Sigmoid colon (tissue), 4 donors: ENCODE data around the gene LTBP3.

Experiments used
- CTCF ChIP-seq, 4 experiments: fragments of 450-650 bp in 3 of 4; fragments of 200-600 bp in 1 of 4; IDR thresholded peaks; one replicate each; pipeline ENCODE4 v1.5.1; 2016 to 2019; ENCODE audit warnings: antibody characterized with exemption in 4 of 4, mild to moderate bottlenecking in 3 of 4, moderate library complexity in 2 of 4
- EP300 ChIP-seq, 4 donors: sonication (generic); formaldehyde crosslinking; IDR thresholded peaks; one replicate each; pipeline ENCODE4 v1.6.1; 2017; ENCODE audit warnings: antibody characterized with exemption in 4 of 4
- POLR2AphosphoS5 ChIP-seq, 4 donors: sonication (generic); formaldehyde crosslinking; IDR thresholded peaks; one replicate each; pipeline ENCODE4 v1.6.1; 2017; ENCODE audit warnings: antibody characterized with exemption in 4 of 4

DNA sequence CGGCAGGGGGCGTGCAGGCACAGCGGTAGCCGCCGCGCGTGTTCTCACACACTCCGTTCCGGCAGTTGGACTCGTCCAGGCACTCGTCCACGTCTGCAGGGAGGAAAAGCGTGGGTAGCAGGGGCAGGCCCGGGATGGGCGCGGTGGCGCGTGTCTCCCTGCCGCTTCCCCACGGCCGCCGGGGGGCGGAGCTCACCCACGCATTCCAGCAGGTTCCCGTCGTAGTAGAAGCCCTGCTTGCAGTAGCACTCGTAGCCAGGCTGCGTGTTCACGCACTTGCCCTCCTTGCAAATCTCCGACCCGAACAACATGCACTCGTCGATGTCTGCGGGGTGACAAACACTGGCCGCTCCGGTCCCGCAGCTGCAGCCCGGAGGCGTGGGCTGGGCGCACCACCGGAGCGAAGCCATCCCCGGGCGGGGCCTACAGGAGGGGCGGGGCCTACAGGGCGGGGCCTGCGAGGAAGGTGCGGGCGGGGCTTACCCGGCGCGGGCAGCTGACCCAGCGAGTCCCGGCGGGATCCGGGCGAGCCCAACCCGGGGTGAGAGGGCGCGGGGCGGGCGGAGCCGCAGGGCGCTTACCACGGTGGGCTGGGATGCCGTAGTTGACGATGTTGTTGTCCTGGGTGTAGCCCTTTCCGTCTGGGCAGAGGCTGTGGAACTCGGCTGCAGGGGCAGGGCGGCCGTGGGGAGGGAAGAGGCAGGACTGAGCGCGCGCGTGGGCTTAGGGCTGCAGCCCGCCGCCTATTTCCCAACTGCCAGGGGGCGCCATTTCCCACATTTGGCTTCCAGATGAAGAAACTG is 17.7 kb downstream of the LTBP3 start:
- TF ChIP-seq POLR2AphosphoS5 (IDR thresholded peaks at IDR 0.05): peak; percentile 66 to 82 (median 76)
- TF ChIP-seq CTCF (IDR thresholded peaks at IDR 0.05): peak; percentile 90 to 99 (median 94)
- TF ChIP-seq EP300 (IDR thresholded peaks at IDR 0.05): no peak
